Naive B cell (primary cell): ENCODE results near the gene HLF. TPM values are rescaled to one million over a fixed set of nuclear protein-coding genes. Genes with fewer than 3 reads are reported as not detected.

ENCODE experiments used
- polyA plus RNA-seq, 6 donors: library from polyadenylated mRNA; unstranded; fragments of 300-500 nt; fragmentation: Illumina TruSeq; gene quantifications; one replicate each; pipeline ENCODE4 v1.2.3, GENCODE V29; 2021; ENCODE audit warnings: low read depth in 6 of 6

The HLF gene
- polyA plus RNA-seq, 6 donors from 2014 or later = not detected

Other genes with a start within 250 kb of the HLF start
- 10 to 100 TPM; 21.3 to 53.8 (median 32.0) TPM for gene MMD, start 156.9 kb downstream of the HLF start, polyA plus RNA-seq
- not detected for gene SMIM36, start 246.5 kb downstream of the HLF start, polyA plus RNA-seq